ENCODE measurements around the gene PIGK. TPM values are rescaled to one million over a fixed set of nuclear protein-coding genes. Genes with fewer than 3 reads are reported as not detected.

PIGK gene
- total RNA-seq, 4 donors from 2014 or later = 10.9 to 23.0 (median 14.4) TPM

DNA sequence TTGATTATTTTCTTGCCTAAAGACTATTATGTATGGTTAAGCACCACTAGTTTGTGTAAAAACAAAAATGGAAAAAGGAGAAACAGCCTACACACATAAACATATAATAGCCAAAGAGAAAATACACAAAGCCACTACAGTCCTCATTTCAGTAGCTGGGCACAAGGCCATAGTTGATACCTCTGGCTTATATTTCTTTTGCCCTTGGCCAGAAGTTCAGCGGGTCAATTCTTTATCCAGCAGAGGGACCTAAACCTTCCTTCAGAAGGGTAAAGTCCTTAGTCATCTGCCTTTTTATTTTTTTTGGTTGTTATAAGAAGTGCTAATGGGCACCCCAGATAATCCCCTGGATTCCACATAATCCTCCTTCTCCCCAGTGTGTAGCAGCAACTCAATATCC is 134.1 kb downstream of the PIGK start:
- TF ChIP-seq, protein P1, sequence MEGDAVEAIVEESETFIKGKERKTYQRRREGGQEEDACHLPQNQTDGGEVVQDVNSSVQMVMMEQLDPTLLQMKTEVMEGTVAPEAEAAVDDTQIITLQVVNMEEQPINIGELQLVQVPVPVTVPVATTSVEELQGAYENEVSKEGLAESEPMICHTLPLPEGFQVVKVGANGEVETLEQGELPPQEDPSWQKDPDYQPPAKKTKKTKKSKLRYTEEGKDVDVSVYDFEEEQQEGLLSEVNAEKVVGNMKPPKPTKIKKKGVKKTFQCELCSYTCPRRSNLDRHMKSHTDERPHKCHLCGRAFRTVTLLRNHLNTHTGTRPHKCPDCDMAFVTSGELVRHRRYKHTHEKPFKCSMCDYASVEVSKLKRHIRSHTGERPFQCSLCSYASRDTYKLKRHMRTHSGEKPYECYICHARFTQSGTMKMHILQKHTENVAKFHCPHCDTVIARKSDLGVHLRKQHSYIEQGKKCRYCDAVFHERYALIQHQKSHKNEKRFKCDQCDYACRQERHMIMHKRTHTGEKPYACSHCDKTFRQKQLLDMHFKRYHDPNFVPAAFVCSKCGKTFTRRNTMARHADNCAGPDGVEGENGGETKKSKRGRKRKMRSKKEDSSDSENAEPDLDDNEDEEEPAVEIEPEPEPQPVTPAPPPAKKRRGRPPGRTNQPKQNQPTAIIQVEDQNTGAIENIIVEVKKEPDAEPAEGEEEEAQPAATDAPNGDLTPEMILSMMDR (IDR thresholded peaks at IDR 0.05) = no peak
- DNase-seq (ENCODE audit: low spot score) = no peak
- ATAC-seq (ENCODE audit: low FRiP score) = no peak

DNA sequence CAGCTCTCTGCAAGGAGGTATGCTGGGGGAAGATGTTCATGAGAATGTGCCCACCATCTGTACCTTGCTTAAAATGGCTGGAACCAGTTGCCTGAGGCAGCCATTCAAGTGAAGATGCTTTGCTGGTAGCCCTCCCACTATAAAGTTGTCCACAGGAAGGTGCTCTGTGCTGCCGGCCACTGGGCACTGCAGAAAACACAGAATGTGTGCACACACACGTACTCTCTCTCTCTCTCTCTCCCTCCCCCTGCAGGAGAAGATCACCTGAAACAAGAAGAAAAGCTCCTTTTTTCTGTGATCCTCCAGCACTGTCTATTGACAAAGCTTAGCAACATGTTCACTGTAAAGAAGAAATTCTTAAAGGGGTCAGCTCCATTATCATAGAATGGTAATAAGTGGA is 134.8 kb downstream of the PIGK start:
- ATAC-seq (ENCODE audit: low FRiP score) (no peak), DNase-seq (ENCODE audit: low spot score) (no peak)
- TF ChIP-seq, protein P1 (IDR thresholded peaks at IDR 0.05) = no peak

DNA sequence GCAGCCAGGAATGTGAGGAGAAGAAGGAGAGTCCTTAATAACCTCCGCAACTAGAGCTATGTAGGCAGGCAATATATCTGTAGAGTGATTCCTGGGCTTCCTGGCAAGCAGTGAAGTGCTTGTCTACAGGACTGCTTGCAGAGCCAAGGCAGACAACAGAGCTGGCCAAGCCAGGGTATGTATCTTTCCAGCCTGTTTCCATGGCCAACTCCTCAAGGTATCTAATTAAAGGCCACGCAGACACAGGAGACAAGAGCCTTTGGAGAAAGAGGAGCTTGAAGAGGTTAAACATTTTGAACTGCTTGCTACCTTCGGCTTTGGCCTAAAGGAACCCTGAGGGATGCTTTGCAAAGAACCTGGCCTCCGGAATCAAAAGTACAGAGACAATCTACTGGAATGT is 137.4 kb downstream of the PIGK start:
- TF ChIP-seq, protein P1 (IDR thresholded peaks at IDR 0.05) = no peak
- peak; percentile 57 for ATAC-seq (ENCODE audit: low FRiP score)
- no peak for DNase-seq (ENCODE audit: low spot score)

DNA sequence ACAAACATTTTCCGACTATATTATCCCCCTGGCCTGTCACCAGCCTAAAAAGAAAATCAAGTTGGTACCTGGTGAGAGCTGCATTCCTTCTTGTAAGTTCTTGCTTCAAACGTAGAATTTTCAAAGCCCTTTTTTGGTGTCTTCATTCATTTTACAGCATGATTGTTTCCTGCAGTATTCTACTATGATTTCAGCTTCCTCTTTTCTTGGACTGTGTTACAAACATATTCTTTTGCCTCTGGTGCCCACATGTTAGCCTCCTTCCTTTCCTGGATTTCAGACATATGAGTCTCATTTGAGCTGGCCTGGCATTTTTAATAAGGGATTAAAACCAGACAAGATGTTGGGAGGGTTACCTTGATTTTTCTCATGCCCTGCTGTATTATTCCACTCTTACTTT is 142.5 kb downstream of the PIGK start:
- TF ChIP-seq, protein P1 (IDR thresholded peaks at IDR 0.05) = no peak
- ATAC-seq (ENCODE audit: low FRiP score) = no peak
- no peak for DNase-seq (ENCODE audit: low spot score)

DNA sequence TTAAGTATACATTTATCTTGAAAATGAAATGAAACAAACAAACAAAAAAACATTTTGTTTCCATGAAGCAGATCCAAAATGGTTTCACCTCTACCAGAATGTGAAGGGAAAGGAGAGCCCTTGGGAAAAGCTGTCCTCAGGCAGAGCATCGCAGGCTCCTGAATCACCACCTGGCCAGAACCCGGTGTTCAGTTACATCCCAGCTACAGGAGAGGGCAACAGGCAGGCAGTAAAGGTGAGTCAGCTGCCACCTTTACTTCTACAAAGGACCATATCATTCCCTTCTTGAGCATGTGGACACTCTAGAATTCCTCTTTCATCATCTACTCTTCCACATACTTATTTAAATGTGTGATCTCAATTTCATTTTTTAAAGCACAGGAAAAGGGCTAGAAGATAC is 151.2 kb downstream of the PIGK start:
- no peak for DNase-seq (ENCODE audit: low spot score)
- ATAC-seq (ENCODE audit: low FRiP score) = no peak

DNA sequence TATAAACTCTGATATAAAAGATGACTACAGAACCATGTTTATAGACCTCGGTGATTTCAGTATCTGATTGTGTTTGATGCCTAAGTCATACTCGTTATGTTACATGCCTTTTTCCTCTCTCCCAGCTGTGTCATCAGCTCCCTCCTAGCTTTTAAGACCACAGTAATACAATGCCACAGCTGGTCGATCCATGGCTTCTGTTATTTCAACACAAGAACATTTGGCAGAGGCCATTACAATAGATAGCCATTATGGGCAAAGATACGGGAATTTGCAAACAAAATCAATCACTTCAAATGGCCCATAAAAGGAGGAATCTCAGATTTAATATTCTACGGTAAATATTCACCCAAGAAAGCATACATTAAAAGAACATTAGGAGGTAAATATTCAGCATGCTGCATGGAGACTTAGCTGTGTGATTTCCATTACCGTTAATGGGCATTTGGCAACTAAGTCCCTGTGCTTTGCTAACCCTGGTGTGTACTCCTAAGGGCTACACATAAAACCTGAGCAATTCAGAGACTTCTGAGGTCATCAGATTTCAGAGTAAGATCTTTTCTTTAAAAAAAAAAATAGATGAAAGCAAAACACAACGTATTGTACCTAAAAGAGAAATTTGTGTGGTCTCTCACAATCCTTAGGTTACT is 153.4 kb downstream of the PIGK start:
- ATAC-seq (ENCODE audit: low FRiP score) (no peak), DNase-seq (ENCODE audit: low spot score) (no peak)
- TF ChIP-seq, protein P1 (IDR thresholded peaks at IDR 0.05) = no peak

More for the DNA sequence above, 151.2 kb downstream of the PIGK start:
- TF ChIP-seq, protein P1 (IDR thresholded peaks at IDR 0.05) = no peak

DNA sequence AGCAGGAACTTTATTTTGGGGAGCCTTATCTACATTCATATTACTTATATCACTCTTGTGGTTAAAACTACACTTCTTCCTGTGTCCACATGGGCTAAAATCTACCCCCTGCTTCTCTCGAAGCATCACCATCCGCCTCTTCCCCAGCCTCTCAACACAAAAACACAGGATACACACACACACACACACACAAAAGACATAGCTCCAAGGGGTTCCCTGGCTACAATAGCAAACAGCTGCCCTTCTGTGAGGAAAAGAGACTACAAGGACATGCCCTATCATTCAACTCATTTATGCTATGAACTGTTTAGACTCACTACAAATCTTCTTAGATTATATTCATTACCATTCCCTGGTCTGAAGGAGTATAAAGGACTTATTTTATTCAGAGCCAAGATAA is 155.0 kb downstream of the PIGK start:
- no peak for ATAC-seq (ENCODE audit: low FRiP score)
- TF ChIP-seq, protein P1 (IDR thresholded peaks at IDR 0.05) = no peak
- no peak for DNase-seq (ENCODE audit: low spot score)

Measured in omental fat pad (tissue), 4 donors.